HL-60/S4 treated with phorbol 12-myristate 13-acetate at 8.2 ng/mL for 4 days and 3 days (cell line): ENCODE results near the gene IQGAP2.

ENCODE experiments used
- in situ Hi-C: fragments of 300-500 bp; cut with MboI; formaldehyde crosslinking; loops from 2 replicates; pipeline ENCODE4 v1.15.0; 2022; ENCODE audit warnings: low sequenced_read_pairs

Gene IQGAP2

GRCh38 chr5:76681287-76681686 is 278.2 kb downstream of the IQGAP2 start:
- in situ Hi-C loops: no loop called here

GRCh38 chr5:76682387-76682786 is 279.3 kb downstream of the IQGAP2 start:
- in situ Hi-C loops: no loop called here

- in situ Hi-C loops: no loop called here
Measured at GRCh38 chr5:76683816-76684731, 281.0 kb downstream of the IQGAP2 start.

- in situ Hi-C loops: no loop called here
Measured at GRCh38 chr5:76684756-76685519, 281.9 kb downstream of the IQGAP2 start.

GRCh38 chr5:76685704-76686103 is 282.6 kb downstream of the IQGAP2 start:
- in situ Hi-C loops: no loop called here

GRCh38 chr5:76688212-76688611 is 285.1 kb downstream of the IQGAP2 start:
- in situ Hi-C loops: no loop called here

- in situ Hi-C loops: no loop called here
Measured at GRCh38 chr5:76688836-76689235, 285.8 kb downstream of the IQGAP2 start.

- in situ Hi-C loops: no loop called here
Measured at GRCh38 chr5:76689321-76690036, 286.4 kb downstream of the IQGAP2 start.

GRCh38 chr5:76690037-76690679 is 287.1 kb downstream of the IQGAP2 start:
- in situ Hi-C loops: no loop called here

GRCh38 chr5:76690704-76691466 is 287.8 kb downstream of the IQGAP2 start:
- in situ Hi-C loops: no loop called here

- in situ Hi-C loops: no loop called here
Measured at GRCh38 chr5:76691467-76692273, 288.6 kb downstream of the IQGAP2 start.

GRCh38 chr5:76692274-76692540 is 289.1 kb downstream of the IQGAP2 start:
- in situ Hi-C loops: no loop called here

GRCh38 chr5:76692651-76693050 is 289.6 kb downstream of the IQGAP2 start:
- in situ Hi-C loops: no loop called here

- in situ Hi-C loops: no loop called here
Measured at GRCh38 chr5:76693141-76693540, 290.1 kb downstream of the IQGAP2 start.

- in situ Hi-C loops: no loop called here
Measured at GRCh38 chr5:76694317-76694716, 291.2 kb downstream of the IQGAP2 start.

GRCh38 chr5:76695346-76695745 is 292.3 kb downstream of the IQGAP2 start:
- in situ Hi-C loops: no loop called here

GRCh38 chr5:76696251-76696650 is 293.2 kb downstream of the IQGAP2 start:
- in situ Hi-C loops: no loop called here

GRCh38 chr5:76697670-76698069 is 294.6 kb downstream of the IQGAP2 start:
- in situ Hi-C loops: no loop called here

- in situ Hi-C loops: no loop called here
Measured at GRCh38 chr5:76700571-76700970, 297.5 kb downstream of the IQGAP2 start.

- in situ Hi-C loops: no loop called here
Measured at GRCh38 chr5:76701298-76701697, 298.2 kb downstream of the IQGAP2 start.
